Breast epithelium (tissue), 3 donors: ENCODE results near the gene ZNF440.

ENCODE experiments used
- POLR2A ChIP-seq: fragments of 450-650 bp; IDR thresholded peaks from one replicate; pipeline ENCODE4 v1.6.1; 2016; ENCODE audit warnings: antibody characterized with exemption, mild to moderate bottlenecking, moderate library complexity
- POLR2AphosphoS5 ChIP-seq, 3 donors: sonication (generic); formaldehyde crosslinking; IDR thresholded peaks; one replicate each; pipeline ENCODE4 v1.6.1; 2017; ENCODE audit warnings: antibody characterized with exemption in 3 of 3
- TF ChIP-seq, protein P1 (sequence below), 3 donors: fragments of 450-650 bp; IDR thresholded peaks; one replicate each; pipeline ENCODE4 v1.5.1; 2016 to 2017; ENCODE audit warnings: antibody characterized with exemption in 3 of 3, mild to moderate bottlenecking in 3 of 3, moderate library complexity in 3 of 3

DNA sequence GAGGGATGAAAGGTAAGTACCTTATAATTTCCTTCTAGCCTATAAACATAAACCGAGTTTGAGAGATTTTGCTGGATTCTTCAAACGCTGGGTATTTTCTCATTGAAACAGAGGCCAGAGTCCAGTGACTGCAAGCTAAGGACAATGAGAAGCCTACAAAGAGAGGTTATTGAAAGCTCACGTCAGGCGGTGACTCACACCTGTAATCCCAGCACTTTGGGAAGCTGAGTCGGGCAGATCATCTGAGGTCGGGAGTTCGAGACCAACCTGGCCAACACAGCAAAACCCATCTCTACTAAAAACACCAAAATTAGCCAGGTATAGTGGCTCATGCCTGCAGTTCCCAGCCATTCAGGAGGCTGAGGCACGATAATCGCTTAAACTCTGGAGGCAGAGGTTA, 58.6 kb downstream of the ZNF440 start:
- TF ChIP-seq, protein P1, sequence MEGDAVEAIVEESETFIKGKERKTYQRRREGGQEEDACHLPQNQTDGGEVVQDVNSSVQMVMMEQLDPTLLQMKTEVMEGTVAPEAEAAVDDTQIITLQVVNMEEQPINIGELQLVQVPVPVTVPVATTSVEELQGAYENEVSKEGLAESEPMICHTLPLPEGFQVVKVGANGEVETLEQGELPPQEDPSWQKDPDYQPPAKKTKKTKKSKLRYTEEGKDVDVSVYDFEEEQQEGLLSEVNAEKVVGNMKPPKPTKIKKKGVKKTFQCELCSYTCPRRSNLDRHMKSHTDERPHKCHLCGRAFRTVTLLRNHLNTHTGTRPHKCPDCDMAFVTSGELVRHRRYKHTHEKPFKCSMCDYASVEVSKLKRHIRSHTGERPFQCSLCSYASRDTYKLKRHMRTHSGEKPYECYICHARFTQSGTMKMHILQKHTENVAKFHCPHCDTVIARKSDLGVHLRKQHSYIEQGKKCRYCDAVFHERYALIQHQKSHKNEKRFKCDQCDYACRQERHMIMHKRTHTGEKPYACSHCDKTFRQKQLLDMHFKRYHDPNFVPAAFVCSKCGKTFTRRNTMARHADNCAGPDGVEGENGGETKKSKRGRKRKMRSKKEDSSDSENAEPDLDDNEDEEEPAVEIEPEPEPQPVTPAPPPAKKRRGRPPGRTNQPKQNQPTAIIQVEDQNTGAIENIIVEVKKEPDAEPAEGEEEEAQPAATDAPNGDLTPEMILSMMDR (IDR thresholded peaks at IDR 0.05), result no peak
- TF ChIP-seq POLR2AphosphoS5 (IDR thresholded peaks at IDR 0.05) (no peak), POLR2A (no peak)
